Activated T-cell treated with anti-CD3 and anti-CD28 coated beads for 24 hours (primary cell): ENCODE results near the gene GGTLC1.
"Not testable (repeated sequence)": the region's sequence is repeated elsewhere in the genome, so short reads cannot be mapped to it uniquely, and the experiment has no call there.

Experiments
- DNase-seq: peaks from one replicate; pipeline ENCODE4 v3.0.0-alpha.2; 2020; ENCODE audit warnings: low read depth

Gene GGTLC1

DNA sequence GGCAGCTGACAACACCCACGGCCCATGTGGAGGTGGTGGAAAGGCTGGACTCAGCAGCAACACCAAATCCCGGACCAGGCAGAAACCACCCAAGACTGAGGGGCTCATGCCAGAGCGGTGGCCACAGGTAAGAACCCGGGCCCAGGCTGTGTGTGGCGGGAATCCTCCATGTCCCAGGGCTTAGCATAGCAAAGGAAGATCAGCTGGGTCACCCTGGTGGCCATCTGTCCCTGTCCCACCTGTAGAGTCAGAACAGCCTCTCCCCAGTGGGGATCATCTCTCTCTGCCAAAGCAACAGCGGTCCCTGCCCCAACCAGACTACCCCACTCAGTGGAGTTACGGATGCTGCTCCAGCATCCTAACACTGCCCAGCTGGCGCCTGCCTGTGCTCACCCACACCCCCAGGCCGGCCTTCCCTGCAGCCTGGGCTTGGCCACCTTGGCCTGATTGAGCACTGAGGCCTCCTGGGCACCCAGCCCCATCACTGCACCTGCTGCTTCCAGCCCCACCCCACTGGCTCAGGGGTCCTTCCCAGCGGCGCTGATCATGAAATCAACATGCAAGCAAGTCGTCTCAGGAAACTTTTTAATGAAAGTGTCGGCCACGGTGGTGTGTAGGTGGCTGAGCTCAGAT, 5.5 kb upstream of the GGTLC1 start:
- DNase-seq: not testable (repeated sequence)

DNA sequence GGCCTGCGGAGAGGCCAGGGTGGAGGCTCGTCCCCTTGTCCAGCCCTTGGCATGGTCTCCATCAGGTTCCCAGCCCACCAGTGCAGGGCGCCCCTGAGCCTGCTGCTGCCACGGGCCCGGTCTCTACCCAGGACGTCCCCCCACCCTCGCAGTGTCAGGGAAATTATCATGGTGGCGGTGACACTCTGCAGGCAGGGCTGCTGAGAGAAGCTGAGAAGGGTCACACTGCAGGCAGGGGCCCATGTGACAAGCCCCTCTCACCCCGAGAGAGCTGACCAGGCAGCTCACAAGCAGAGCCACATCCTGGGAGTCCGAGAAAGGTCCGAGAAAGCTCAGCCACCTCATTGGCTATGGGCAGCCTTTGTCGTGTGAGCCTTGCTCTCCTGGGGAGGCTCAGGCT, 4.9 kb upstream of the GGTLC1 start:
- DNase-seq: not testable (repeated sequence)

DNA sequence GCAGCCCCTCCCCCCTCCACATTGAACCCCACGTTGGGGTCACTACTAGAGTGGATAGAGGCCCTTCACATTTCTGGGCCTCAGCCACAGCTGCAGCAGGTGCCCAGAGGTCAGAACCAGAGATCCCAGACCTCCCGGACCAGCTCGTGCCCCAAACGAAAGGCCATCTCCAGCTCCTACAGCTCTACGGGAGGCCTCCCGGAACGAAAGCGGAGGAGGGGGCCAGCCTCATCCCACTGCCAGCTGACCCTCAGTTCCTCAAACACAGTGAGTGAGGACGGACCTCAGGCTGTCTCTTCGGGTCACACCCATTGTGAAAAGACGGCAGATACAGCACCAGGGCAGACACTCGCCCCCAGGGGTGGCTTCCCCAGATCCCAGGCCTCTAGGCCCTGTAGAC, 1.7 kb upstream of the GGTLC1 start:
- not testable (repeated sequence) for DNase-seq

DNA sequence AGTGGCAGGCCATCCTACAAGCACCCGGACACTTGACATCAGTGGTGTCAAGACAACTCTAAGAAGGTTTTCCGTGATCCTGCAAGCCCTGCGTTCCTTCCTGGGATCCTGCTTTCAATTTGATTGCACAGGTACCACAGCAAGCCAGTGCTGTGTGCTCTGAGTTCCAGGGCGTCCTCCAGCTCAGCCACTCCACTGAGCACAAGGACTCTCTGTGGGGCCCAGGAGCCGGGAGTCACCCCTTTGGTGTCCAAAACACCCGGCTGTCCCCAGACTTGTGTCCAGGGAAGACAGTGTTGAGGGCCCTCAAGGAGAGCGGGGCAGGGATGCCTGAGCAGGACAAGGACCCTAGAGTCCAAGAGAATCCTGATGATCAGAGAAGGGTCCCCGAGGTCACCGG, 387 bp upstream of the GGTLC1 start:
- not testable (repeated sequence) for DNase-seq

DNA sequence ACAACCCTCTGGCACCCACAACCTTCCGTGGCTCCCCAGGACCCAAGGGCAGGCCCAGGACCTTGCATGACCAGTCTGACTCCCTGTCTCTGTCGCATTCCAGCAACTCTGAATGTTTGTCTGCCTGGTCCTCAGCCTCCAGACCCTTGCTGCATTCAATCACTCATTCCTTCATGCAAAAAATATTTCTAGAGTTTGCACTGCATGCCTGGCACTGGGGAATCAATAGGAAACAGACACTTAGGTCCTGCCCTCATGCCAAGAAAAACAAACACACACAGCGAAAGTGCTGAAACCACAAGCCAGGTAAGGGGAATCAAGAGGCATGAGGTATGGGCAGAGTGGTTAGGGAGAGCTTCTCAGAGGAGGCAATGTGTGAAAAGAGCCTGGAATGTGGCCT, 1.9 kb downstream of the GGTLC1 start:
- not testable (repeated sequence) for DNase-seq

DNA sequence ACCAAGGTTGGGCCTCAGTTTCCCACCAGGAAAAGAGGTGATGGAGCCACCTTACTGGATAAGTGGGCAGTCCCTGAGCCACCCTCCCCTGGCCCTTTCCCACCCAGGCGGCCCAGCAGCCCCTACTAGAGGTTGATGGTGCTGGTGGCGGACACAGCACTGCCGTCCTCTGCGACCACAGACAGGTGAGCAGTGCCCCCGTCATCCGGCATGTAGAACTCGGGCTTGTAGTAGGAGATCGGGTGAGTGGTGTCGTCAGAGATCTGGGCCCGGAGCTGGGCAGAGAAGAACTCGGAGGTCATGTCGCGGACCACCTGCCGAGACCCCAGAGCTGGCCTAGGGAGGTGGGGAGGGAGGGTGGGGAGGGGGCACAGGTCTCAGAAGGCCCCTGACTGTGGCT, 2.3 kb downstream of the GGTLC1 start:
- DNase-seq: not testable (repeated sequence)

DNA sequence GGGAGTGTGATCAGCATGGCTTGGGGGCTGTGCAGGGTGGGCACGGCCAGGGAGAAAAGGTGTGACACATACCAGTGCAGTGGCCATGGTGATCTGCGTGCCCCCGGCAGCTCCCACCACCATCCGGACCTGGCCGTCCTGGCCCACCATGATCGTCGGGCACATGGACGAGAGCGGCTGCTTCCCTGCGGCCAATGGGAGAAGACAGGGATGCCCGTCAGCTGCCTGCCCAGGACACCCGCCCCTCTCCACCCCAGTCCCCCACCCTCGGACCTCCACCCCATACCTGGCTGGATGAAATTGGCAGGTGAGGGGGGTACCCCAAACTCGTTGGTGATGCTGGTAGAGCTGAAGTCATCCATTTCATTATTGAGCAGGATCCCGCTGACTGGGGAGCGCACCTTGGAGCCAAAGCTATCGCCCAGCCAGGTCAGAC, 2.8 kb downstream of the GGTLC1 start:
- DNase-seq: not testable (repeated sequence)

DNA sequence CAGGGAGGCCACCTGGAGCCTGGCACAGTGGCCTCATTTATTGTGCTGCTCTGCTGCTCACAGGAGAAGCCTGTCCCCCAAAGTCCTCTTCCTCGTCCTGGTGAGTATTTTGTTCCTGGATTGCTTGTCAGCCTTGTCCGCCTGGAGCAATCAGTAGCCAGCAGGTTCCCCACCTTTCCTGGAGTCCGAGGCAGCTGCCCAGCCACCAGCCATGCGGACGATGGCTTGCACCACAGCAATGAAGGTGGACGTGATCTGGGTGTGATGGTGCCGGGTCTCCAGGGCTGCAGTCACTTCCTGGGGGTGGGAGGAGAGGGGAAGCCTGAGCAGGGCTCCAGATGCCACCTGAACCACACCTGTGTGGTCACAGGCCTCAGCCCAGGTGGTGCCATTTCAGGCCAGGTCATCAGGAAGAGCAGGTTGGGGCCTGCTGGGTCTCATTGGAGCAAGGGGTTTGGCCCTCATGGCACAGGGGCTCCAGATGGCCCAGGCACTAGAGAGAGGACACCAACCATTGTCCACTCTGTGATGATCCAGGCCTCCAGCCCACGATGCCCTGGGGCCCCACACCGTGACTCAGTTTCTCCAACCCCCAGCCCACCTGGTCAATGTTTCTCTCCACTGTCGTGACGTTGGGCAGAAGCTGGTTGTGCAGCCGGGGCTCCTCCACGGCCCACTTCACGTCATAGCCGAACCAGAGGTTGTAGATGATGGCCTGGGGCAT, 3.4 kb downstream of the GGTLC1 start:
- DNase-seq: not testable (repeated sequence)

DNA sequence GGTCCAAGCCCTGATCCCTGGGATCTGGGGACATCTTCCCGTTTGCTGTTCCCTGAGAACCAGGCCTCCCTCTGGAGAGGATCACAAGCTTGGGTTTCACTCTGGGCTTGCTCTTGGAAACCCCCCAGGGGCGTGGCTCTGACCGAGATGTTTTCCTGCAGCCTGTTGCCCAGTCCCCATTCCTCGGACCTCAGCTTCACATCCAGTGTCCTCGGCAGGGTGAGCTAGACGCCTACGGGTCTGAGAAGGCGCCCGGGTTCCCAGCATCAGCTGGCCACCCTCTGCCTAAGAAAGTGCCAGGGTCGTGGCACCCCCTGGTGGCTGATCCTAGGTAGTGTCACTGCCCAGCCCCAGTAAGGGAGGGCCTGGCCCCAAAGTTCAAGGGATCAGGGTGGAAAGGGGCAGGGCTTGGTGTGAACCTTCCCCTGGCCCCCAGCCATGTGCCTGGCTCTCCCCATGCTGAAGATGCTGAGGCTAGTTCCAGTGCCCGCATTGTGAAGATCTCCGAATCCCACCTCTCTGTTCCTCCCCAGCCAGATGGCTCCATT, 4.0 kb downstream of the GGTLC1 start:
- DNase-seq: not testable (repeated sequence)

DNA sequence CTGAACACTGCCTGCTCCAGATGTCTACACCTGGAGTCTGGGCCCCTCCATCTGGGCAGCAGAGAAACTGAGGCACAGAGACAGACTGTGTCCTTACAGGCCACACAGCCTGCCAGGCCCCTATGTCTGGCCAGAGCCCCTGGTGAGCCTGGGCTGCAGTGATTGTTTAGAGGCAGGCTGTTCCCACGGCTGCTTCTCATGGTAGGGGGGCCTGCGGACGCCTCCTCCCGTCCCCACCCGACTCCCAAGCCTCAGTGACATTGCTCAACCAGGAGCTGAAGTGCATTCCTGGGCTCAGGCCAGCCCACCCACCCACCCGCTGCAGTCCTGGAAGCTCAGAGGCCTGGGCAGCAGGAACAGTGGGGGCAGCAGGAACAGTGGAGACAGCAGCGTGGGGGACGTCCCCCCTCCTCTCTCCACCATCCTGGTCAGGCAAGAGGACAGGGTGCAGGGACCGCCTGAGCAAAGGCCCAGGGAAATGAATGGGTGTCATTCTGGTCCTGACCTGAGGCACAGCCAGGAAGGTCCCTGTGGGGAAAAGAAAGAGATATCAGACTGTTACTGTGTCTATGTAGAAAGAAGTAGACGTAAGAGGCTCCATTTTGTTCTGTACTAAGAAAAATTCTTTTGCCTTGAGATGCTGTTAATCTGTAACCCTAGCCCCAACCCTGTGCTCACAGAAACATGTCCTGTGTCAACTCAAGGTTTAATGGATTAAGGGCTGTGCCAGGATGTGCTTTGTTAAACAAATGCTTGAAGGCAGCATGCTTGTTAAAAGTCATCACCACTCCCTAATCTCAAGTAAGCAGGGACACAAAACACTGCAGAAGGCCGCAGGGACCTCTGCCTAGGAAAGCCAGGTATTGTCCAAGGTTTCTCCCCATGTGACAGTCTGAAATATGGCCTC, 6.2 kb downstream of the GGTLC1 start:
- DNase-seq: not testable (repeated sequence)

DNA sequence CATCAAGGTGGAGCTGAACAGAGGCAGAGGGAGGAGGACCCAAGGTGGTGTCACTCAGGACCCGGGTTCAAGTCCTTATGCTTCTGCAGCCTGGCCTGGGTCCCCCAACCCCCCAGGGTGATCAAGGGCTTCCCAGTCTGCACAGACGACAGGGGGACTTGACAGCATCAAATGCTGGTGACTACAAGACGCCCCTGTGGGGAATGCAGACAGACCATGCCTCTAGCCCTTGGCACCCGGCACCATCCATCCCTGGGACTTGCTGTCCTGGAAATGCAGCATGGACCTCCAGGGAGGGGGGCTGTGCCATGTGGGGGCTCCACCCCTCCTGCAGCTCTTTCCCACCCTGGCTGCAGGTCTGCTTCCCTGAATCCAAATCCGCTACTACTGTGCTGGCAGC, 7.1 kb downstream of the GGTLC1 start:
- DNase-seq: not testable (repeated sequence)

DNA sequence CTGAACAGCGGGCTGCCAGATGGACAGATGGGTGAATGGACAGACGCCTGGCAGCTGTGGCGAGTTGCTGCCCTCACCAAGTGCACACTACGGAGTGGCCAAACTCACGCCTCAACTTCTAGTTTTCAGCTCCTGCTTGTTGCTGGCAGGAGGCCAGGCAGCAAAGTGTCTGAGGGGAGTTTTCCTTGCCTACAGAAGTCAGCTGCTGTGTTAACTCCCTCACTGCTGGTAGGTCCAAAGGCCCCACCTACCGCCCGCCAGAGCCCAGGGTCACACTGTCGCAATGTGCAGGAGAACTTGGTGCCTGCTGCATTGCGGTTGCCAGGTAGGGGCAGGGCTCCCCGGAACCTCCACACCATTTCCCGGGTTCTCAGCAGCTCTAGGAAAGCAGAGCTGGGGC, 7.6 kb downstream of the GGTLC1 start:
- not testable (repeated sequence) for DNase-seq

DNA sequence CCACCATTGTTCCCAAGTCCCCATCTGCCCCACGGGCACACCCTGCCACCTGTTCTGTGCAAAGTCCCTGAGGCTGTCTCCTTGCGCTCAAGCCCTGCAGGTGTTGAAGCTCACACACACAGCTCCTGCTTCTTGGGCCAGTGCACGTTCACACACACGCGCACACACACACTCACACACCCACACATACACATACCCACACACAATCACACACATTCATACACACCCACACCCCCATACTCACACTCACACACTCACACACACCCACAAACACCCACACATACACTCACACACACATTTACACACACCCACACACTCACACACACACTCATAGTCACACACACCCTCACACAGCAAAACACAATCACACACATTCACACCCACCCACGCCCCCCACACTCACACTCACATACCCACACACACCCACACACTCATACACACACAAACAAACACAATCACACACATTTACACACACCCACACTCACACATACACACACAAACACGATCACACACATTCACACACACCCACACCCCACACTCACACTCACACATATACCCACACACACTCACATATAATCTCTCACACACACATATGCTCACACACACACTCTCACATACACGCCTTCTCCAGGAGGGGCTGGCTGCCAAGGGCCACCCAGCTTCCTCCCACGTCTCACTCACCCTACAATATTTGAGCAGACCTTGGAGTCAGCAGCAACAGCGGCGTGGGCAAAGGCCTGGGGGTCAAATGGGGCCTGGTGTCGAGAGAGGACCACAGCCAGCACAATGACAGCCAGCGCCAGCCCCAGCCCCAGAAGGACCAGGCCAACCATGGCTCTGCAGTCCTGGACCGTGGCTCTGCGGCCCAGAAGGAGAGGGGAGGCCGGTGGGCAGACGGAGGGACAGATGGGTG, 8.4 kb downstream of the GGTLC1 start:
- not testable (repeated sequence) for DNase-seq

DNA sequence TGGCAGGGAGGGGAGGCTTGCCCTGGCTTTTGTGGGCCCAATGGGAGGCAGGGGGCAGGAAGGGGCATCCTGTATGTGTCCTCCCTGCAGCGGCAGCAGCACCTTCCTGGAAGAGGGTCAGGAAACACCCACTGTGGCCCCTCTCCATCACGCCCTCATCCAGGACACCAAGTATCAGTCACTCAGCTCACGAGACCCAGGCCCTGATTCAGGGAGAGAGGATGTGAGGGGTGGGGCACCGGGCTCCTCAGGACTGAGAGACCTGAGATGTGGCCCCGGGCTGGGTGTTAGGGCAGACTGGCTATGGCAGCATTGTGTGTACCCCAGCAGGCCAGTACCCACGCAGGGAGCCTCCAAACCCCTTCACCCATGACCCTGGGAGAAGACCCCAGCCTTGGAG, 9.2 kb downstream of the GGTLC1 start:
- not testable (repeated sequence) for DNase-seq

DNA sequence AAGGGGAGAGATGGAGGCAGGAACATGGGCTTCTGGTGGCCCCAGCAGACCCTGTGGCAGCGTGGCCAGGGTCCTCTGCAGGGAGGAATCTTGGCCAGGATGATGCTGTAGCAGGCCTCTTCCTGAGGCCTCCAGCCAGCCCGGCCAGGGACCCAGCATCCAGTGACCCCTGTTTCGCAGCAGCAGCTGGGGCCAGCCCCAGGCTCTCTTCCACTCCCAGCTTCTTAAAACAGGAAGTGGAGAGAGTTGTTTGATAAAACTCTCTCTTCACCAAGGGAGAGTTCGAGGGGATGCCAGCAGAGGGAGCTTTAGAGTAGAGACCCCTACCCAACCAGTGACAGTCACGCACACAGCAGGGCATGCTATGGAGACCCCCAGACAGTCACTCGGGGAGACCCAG, 10.1 kb downstream of the GGTLC1 start:
- DNase-seq: not testable (repeated sequence)

DNA sequence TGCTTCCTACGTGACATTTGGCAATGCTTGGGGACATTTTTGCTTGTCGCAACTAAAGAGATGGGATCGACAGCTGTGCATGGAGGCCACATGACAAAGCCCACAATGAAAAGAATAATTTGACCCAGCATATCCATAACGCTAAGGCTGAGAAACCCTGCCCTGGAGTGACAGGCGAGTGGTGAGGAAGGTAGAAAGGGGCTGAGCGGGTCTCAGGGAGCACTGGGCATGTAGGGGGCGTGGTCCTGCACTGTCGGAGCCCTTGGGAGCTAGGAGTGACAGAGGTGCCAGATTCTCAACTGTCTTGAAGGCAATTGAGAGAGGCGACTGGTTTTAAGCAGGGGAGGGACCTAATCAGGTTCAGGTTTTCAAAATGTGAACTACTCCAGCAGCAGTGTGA, 13.6 kb downstream of the GGTLC1 start:
- DNase-seq: no peak

DNA sequence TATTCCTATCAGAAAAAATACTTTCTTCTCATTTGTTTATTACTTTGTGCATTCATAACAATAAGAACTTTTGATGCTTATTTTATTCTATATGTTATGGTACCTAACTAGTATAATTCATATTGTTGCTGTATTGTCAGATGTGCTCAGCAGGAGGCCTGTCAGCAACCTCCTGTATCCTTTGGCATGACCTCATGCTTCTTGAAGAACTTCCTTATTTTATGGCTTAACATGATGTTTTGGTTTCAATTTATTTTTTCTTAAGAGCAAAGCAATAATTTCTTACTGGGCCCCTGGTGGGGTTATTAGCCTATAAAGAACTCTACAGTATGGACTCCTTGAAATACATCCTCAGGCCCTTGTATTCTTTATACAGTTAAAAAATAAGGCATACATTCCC, 17.3 kb downstream of the GGTLC1 start:
- DNase-seq: no peak

DNA sequence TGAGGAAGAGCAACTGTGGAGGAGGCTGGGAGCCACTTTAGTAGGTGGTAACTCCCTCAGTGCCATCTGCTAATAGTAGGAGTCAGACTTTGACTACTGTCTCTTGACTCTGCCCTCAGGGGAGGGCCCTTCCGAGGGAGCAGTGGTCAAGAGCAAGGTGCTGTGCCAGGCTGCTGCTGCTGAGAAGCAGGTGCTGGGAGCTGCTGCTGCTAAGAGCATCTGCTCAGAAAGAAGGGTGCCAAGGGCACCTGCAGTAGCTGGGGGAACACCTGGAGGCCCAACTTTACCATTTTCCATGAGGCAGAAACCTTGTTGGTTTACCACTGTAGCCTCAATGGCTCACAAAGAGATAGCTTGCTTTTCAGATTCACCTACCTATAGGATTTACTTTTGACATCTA, 18.5 kb downstream of the GGTLC1 start:
- no peak for DNase-seq

DNA sequence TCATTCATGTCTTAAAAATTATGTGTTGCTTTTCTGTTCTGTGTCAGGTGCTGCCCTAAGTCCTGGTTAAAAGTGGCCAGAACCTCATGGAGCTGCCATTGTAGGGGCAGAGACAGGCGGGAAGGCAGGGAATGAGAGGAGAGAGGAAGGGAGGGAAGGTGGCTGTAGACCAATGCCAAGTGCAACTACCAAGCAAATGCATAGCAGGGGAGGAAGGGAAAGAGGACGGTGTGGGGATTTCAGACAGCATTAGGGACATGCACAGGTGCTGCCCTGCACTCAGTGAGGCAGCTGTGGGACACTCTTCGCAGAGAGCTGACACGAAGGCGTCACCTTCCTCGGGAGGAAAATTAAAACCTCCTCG, 21.0 kb downstream of the GGTLC1 start:
- no peak for DNase-seq

DNA sequence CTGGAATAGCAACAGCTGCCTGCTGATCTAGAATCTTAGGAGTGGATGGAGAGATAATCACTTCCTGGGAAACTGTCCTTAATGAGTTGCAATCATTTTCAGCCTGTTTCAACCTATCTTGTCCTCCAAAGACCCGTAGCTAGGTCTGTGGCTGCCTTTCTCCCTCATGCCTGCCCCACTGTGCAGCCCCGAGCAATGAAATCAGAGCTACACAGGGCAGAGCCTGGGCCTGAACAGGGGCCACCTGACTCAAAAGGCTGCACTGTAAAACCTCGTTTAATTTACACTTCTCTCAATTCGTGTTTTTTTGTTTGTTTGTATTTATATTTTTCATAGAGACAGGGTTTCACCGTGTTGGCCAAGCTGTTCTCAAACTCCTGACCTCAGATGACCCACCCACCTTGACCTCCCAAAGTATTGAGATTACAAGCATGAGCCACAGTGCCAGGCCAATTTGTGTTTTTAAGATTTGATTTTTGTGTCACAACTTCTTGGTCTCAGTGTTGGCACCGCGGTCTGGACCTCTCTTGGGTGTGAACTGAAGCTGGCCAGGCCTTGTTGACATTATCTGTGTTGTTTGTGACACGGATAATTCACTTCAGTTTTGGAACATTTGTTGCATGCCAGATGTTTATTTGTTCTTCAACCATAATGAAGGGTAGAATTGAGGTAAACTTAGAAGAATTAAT, 21.5 kb downstream of the GGTLC1 start:
- DNase-seq: no peak

DNA sequence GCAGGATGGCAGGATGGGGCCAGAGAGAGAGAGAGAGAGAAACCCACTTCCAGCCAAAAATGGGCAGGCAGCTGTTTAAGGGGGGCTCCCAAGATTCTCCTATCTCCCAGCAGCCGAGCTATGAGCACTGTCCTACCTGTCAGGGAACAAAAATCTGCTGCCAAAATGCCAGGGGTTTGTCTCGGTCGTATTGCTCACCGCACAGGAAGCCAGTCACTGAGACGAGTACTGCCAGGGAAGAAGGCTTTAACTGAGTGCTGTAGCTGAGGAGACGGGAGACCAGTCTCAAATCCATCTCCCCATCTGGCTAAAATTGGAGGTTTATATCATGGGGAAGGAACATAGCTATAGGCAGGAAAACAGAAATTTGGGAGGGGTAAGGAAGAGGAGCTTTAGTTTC, 22.3 kb downstream of the GGTLC1 start:
- no peak for DNase-seq
